GM12878 (cell line): ENCODE measurements around the gene ARHGAP32. TPM values are rescaled to one million over a fixed set of nuclear protein-coding genes. Genes with fewer than 3 reads are reported as not detected.

Experiments used
- ATAC-seq: fragments of 200-7000 bp; cut with Tn5 transposase; 3 replicates; pipeline ENCODE4 v1.9.1; 2020; ENCODE audit warnings: mild to moderate bottlenecking, moderate library complexity
- BruUV-seq: library from RNA; stranded (reverse); fragments of 400-500 nt; replicated peaks from 2 replicates; lab custom pipeline; 2021; lab: Mats Ljungman, UMichigan
- CTCF ChIA-PET: fragments of 300-600 bp; sonication (Branson Sonifier 250); formaldehyde crosslinking; extraction: SDS; loops from one replicate; lab custom pipeline; 2021; ENCODE audit warnings: inconsistent platforms; lab: Yijun Ruan, JAX
- POLR2A ChIA-PET: fragments of 350-600 bp; formaldehyde crosslinking; extraction: SDS; loops from one replicate; lab custom pipeline; 2021; ENCODE audit warnings: inconsistent platforms; lab: Charles Lee
- RAD21 ChIA-PET: fragments of 300-600 bp; sonication (Branson Sonifier 250); formaldehyde crosslinking; loops from one replicate; lab custom pipeline; 2023; ENCODE audit warnings: antibody characterized with exemption; ENCODE audit not compliant: unreplicated experiment; lab: Charles Lee
- SMC1A ChIA-PET: fragments of 300-600 bp; sonication (Branson Sonifier 250); formaldehyde crosslinking; loops from one replicate; lab custom pipeline; 2023; ENCODE audit not compliant: unreplicated experiment, uncharacterized antibody; lab: Charles Lee
- DNase-seq: peaks from one replicate; pipeline ENCODE4 v3.0.0-alpha.2; 2011; ENCODE audit warnings: low read depth, low spot score
- FAIRE-seq: peaks from 3 replicates; lab custom pipeline; 2011; peaks lifted over from hg19 to GRCh38; lab: Jason Lieb, UNC
- H2AFZ ChIP-seq: 2 replicates; pipeline ENCODE4 v1.6.0; 2011; ENCODE audit warnings: low read depth, low read length, control low read depth; ENCODE audit not compliant: control insufficient read depth
- H3K27ac ChIP-seq: 2 replicates; pipeline ENCODE4 v1.5.1; 2011; ENCODE audit warnings: control low read depth; ENCODE audit not compliant: control insufficient read depth, insufficient read depth
- H3K27me3 ChIP-seq, 2 experiments: replicated peaks in 1 of 2; 2 replicates each; pipeline versions ENCODE4 v1.6.0 to v1.6.1; 2011; ENCODE audit warnings: low read length in 1 of 2; ENCODE audit not compliant: control insufficient read depth in 2 of 2, insufficient read depth in 2 of 2
- H3K36me3 ChIP-seq, 2 experiments: 2 replicates each; pipeline ENCODE4 v1.5.1; 2011; ENCODE audit warnings: low read length in 1 of 2; ENCODE audit not compliant: control insufficient read depth in 2 of 2, insufficient read depth in 2 of 2
- H3K4me1 ChIP-seq: 2 replicates; pipeline ENCODE4 v1.6.1; 2011; ENCODE audit warnings: mild to moderate bottlenecking, low read length, moderate library complexity, mixed read lengths; ENCODE audit not compliant: control insufficient read depth, insufficient read depth
- H3K4me2 ChIP-seq: 2 replicates; pipeline ENCODE4 v1.6.0; 2011; ENCODE audit warnings: control low read depth; ENCODE audit not compliant: control insufficient read depth, insufficient read depth
- H3K4me3 ChIP-seq: fragments of 200-600 bp; sonication (generic); 2 replicates; pipeline ENCODE4 v1.5.1; 2016
- H3K79me2 ChIP-seq: 2 replicates; pipeline ENCODE4 v1.6.0; 2011; ENCODE audit warnings: low read length; ENCODE audit not compliant: control insufficient read depth, insufficient read depth
- H3K9ac ChIP-seq: 2 replicates; pipeline ENCODE4 v1.8.0; 2011; ENCODE audit warnings: low read length, control low read depth, mixed read lengths; ENCODE audit not compliant: control insufficient read depth, insufficient read depth
- H3K9me3 ChIP-seq: replicated peaks from 3 replicates; pipeline ENCODE4 v1.5.1; 2011; ENCODE audit warnings: mild to moderate bottlenecking, low read length; ENCODE audit not compliant: control insufficient read depth, insufficient read depth
- H4K20me1 ChIP-seq: 2 replicates; pipeline ENCODE4 v1.6.0; 2011; ENCODE audit not compliant: control insufficient read depth, insufficient read depth
- BCLAF1 ChIP-seq: fragments of 450-650 bp; IDR thresholded peaks from 2 replicates; pipeline ENCODE4 v1.6.1; 2017; ENCODE audit warnings: antibody characterized with exemption, mild to moderate bottlenecking, moderate library complexity
- CEBPB ChIP-seq, 2 experiments: fragments of 150-350 bp in 1 of 2; IDR thresholded peaks; 2 replicates each; pipeline ENCODE4 v1.6.1; 2012 to 2014; ENCODE audit warnings: low read depth in 2 of 2, low read length in 2 of 2, borderline replicate concordance in 1 of 2, inconsistent platforms in 1 of 2
- EP300 ChIP-seq, 2 experiments: fragments of 150-350 bp in 1 of 2; IDR thresholded peaks; 2 replicates each; pipeline ENCODE4 v1.6.1; 2011 to 2012; ENCODE audit warnings: low read depth in 2 of 2, low read length in 2 of 2, borderline replicate concordance in 1 of 2, improper control_type of control experiment in 1 of 2, inconsistent platforms in 1 of 2; ENCODE audit not compliant: control insufficient read depth in 1 of 2
- FOXK2 ChIP-seq: fragments of 450-650 bp; IDR thresholded peaks from 2 replicates; pipeline ENCODE4 v1.6.1; 2017; ENCODE audit warnings: mild to moderate bottlenecking, moderate library complexity
- IRF3 ChIP-seq: fragments of 450-650 bp; IDR thresholded peaks from 2 replicates; pipeline ENCODE4 v1.6.1; 2014; ENCODE audit warnings: mild to moderate bottlenecking
- NBN ChIP-seq: fragments of 450-650 bp; IDR thresholded peaks from 2 replicates; pipeline ENCODE4 v1.6.1; 2016
- NR2C2 ChIP-seq: IDR thresholded peaks from 2 replicates; pipeline ENCODE4 v1.6.1; 2011; ENCODE audit warnings: borderline replicate concordance, low read depth; ENCODE audit not compliant: control insufficient read depth, insufficient read length
- PAX8 ChIP-seq: fragments of 450-650 bp; IDR thresholded peaks from 2 replicates; pipeline ENCODE4 v1.6.1; 2017; ENCODE audit warnings: mild to moderate bottlenecking, moderate library complexity
- PML ChIP-seq: IDR thresholded peaks from 2 replicates; pipeline ENCODE4 v1.6.1; 2012; ENCODE audit warnings: low read length, inconsistent platforms
- POLR2AphosphoS2 ChIP-seq: IDR thresholded peaks from 2 replicates; pipeline ENCODE4 v1.6.1; 2011; ENCODE audit warnings: low read depth, mild to moderate bottlenecking, low read length, improper control_type of control experiment, moderate library complexity
- YY1 ChIP-seq: IDR thresholded peaks from 2 replicates; pipeline ENCODE4 v1.6.1; 2011; ENCODE audit warnings: low read depth, mild to moderate bottlenecking, low read length
- WGBS: methylation state at CpG from one replicate; pipeline ENCODE4 v1.1.6; 2016; ENCODE audit warnings: low lambda C conversion rate; ENCODE audit not compliant: insufficient replicate concordance, insufficient coverage; ENCODE audit errors: missing lambda C conversion rate; 5-methylcytosine and 5-hydroxymethylcytosine counted together
- in situ Hi-C: fragments of 300-500 bp; cut with MboI; formaldehyde crosslinking; loops from 9 replicates; pipeline ENCODE4 v1.14.3; 2018; ENCODE audit warnings: mixed read lengths
- intact Hi-C: fragments of 100-400 bp; cut with micrococcal nuclease; formaldehyde crosslinking; loops from one replicate; pipeline ENCODE4 v1.14.2; 2022; ENCODE audit not compliant: unreplicated experiment
- polyA plus RNA-seq, 11 experiments: library from polyadenylated mRNA; depleted of rRNA in 4 of 11; unstranded in 6 of 11; stranded (reverse) in 5 of 11; fragments of >200 nt; fragmentation: Nextera tagmentation in 4 of 11; fragmentation: Illumina TruSeq in 1 of 11; extraction: Ambion mirVana in 4 of 11; extraction: Trizol in 1 of 11; gene quantifications; 1 replicate in 1 of 11; 2 replicates in 10 of 11; pipeline versions ENCODE4 v1.2.1 to v1.2.3, GENCODE V29; 2011 to 2016; ENCODE audit warnings: inconsistent platforms in 2 of 11, missing spikeins in 2 of 11, low read depth in 1 of 11
- total RNA-seq, 4 experiments: library from RNA; depleted of rRNA in 3 of 4; stranded (reverse); fragments of >200 nt in 3 of 4; fragmentation: Illumina TruSeq in 1 of 4; extraction: Trizol in 1 of 4; gene quantifications; 2 replicates each; pipeline versions ENCODE4 v1.2.1 to v1.2.3, GENCODE V29; 2013 to 2021

ARHGAP32 gene
- total and polyA plus RNA-seq, 10 of the 15 experiments (the other 5 are each of a cell fraction or from before 2014, with no cell fraction given), result under 0.01 to 0.46 (median 0.12) TPM; not detected in 1

GRCh38 chr11:129119036-129119435, 73.1 kb downstream of the ARHGAP32 start:
- no peak for FAIRE-seq
- no peak for TF ChIP-seq PAX8
- no peak for TF ChIP-seq YY1
- no peak for TF ChIP-seq BCLAF1
- TF ChIP-seq PML, result no peak
- TF ChIP-seq CEBPB (IDR thresholded peaks at IDR 0.05; ENCODE audit: borderline replicate concordance in 1 of 2, low read depth in 2 of 2, low read length in 2 of 2), result no peak
- no peak for TF ChIP-seq IRF3
- TF ChIP-seq EP300 (IDR thresholded peaks at IDR 0.05; ENCODE audit: borderline replicate concordance in 1 of 2, control insufficient read depth in 1 of 2, low read depth in 2 of 2, low read length in 2 of 2), result no peak
- no peak for TF ChIP-seq POLR2AphosphoS2
- no peak for TF ChIP-seq FOXK2
- no peak for TF ChIP-seq NBN
- TF ChIP-seq NR2C2, result no peak
- no TSS peak for BruUV-seq

More at GRCh38 chr11:129119036-129119435, 73.1 kb downstream of the ARHGAP32 start:
- ChIA-PET POLR2A (no interaction called here), SMC1A (interaction anchor here (1.3 to 2.6 kb wide), 3 partner anchors 42 to 213 kb away, joined by 3 to 18 read pairs (median 7); no protein-coding TSS in a partner anchor), CTCF (interaction anchor here (0.6 to 3.1 kb wide), 8 partner anchors 26 to 631 kb away, joined by 3 to 47 read pairs (median 4); no protein-coding TSS in a partner anchor), RAD21 (interaction anchor here (0.7 to 2.4 kb wide), 2 partner anchors 209 to 213 kb away, joined by 3 to 21 read pairs; no protein-coding TSS in a partner anchor)
- 31% methylated on average over 2 of the region's 2 CpGs for WGBS
- H4K20me1 ChIP-seq, result no peaks in the 10 kb centered on the region
- DNase-seq (no peak), ATAC-seq (no peak)
- H3K4me2 ChIP-seq, result no peak overlapping the region
- H3K9me3 ChIP-seq, result no peaks in the 10 kb centered on the region
- in situ Hi-C loops, result loop anchor here (10.0 kb wide), 1 partner anchor 626 kb away; no protein-coding TSS in a partner anchor
- H3K27ac ChIP-seq, result no peak overlapping the region
- no peaks in the 10 kb centered on the region for H3K27me3 ChIP-seq
- no peak overlapping the region for H2AFZ ChIP-seq
- H3K36me3 ChIP-seq, result no peaks in the 10 kb centered on the region
- H3K4me3 ChIP-seq, result no peak overlapping the region
- H3K79me2 ChIP-seq, result no peaks in the 10 kb centered on the region
- intact Hi-C loops, result loop anchor here (5.0 to 10.0 kb wide), 3 partner anchors 118 to 576 kb away; no protein-coding TSS in a partner anchor
- no peak overlapping the region for H3K9ac ChIP-seq
- H3K4me1 ChIP-seq, result no peaks in the 10 kb centered on the region
